ENCODE data around the gene CFAP100. TPM values are rescaled to one million over a fixed set of nuclear protein-coding genes. Genes with fewer than 3 reads are reported as not detected.

CFAP100 gene
- total and polyA plus RNA-seq, 9 of the 15 experiments (the other 6 are each of a cell fraction or from before 2014, with no cell fraction given), result not detected

DNA sequence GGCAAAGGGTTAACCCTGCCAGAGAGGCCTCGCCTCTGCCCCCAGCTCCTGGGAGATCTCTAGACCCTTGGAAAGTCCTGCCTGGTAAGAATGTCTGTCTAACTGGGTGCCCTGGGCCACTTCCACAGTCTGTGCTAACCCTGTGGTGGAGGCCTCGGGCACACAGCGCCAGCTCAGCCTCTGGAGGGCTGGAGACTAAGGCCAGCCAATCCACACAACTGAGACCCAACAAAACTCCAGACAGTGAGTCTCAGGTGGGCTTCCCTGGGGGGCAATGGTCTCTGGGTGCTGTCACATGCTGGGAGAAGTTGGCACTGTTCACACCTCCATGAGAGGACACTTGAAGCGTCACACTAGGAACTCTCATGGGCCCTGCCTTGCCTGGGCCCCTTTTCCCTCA, 61.5 kb downstream of the CFAP100 start:
- peaks cover 67% of the 10 kb centered on the region for H3K36me3 ChIP-seq (ENCODE audit: control insufficient read depth, insufficient read depth, low read length)
- no peaks in the 10 kb centered on the region; a peak in 1 of 5 replicates for H3K27me3 ChIP-seq (ENCODE audit: control insufficient read depth in 2 of 2, insufficient read depth in 2 of 2, low read length in 2 of 2)
- H3K79me2 ChIP-seq (ENCODE audit: control insufficient read depth, insufficient read depth, low read length), result no peaks in the 10 kb centered on the region; the same call in 2 of the 3 replicates
- no peaks in the 10 kb centered on the region for H3K9me3 ChIP-seq (replicated peaks; ENCODE audit: control insufficient read depth, insufficient read depth, low read depth, low read length)
- BruUV-seq (replicated peaks), result no TSS peak
- H3K9me1 ChIP-seq (ENCODE audit: control insufficient read depth, insufficient read depth, low read length), result no peaks in the 10 kb centered on the region
- in situ Hi-C loops (cut with MboI), result no loop called here
- no peak for FAIRE-seq
- no peak for DNase-seq (ENCODE audit: extremely low read depth in 1 of 4, low spot score in 3 of 4)
- H3K9ac ChIP-seq (ENCODE audit: insufficient read depth in 1 of 2, low read depth in 2 of 2, low read length in 2 of 2), result no peak overlapping the region
- intact Hi-C loops (cut with micrococcal nuclease), result no loop called here
- H3K4me3 ChIP-seq, result no peak overlapping the region
- WGBS (ENCODE audit: insufficient coverage, low coverage, missing lambda C conversion rate), result 65% methylated on average over 4 of the region's 4 CpGs
- no peak overlapping the region for H2AFZ ChIP-seq (ENCODE audit: low read depth, low read length)
- H3K27ac ChIP-seq (ENCODE audit: extremely low read depth, low read depth, low read length), result no peak overlapping the region
- ChIA-PET POLR2A (interaction anchor here (0.6 to 0.8 kb wide), 2 partner anchors 12 to 22 kb away, joined by 3 to 4 read pairs; no protein-coding TSS in a partner anchor), CTCF (ENCODE audit: low intra/inter-chr PET ratio) (no interaction called here)
- H4K20me1 ChIP-seq (replicated peaks; ENCODE audit: control insufficient read depth, insufficient read depth, low read length), result no peaks in the 10 kb centered on the region
- no peaks in the 10 kb centered on the region for H3K4me1 ChIP-seq (replicated peaks in 1 of 2; ENCODE audit: control insufficient read depth in 2 of 2, insufficient read depth in 2 of 2, low read length in 2 of 2)
- ATAC-seq, result no peak
- H3K4me2 ChIP-seq (ENCODE audit: insufficient read depth, low read length), result no peak overlapping the region
- no peak for TF ChIP-seq BMI1 (IDR thresholded peaks at IDR 0.05; ENCODE audit: low read length)
- TF ChIP-seq HDGF (IDR thresholded peaks at IDR 0.05), result no peak
- TF ChIP-seq, protein P1, sequence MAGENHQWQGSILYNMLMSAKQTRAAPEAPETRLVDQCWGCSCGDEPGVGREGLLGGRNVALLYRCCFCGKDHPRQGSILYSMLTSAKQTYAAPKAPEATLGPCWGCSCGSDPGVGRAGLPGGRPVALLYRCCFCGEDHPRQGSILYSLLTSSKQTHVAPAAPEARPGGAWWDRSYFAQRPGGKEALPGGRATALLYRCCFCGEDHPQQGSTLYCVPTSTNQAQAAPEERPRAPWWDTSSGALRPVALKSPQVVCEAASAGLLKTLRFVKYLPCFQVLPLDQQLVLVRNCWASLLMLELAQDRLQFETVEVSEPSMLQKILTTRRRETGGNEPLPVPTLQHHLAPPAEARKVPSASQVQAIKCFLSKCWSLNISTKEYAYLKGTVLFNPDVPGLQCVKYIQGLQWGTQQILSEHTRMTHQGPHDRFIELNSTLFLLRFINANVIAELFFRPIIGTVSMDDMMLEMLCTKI (IDR thresholded peaks at IDR 0.05; ENCODE audit: partially characterized antibody), result no peak
- TF ChIP-seq HIVEP1 (CRISPR knock-in tag; IDR thresholded peaks at IDR 0.05), result no peak
- no peak for TF ChIP-seq ZNF175 (CRISPR knock-in tag; IDR thresholded peaks at IDR 0.05; ENCODE audit: low read depth)
- TF ChIP-seq, protein P2, sequence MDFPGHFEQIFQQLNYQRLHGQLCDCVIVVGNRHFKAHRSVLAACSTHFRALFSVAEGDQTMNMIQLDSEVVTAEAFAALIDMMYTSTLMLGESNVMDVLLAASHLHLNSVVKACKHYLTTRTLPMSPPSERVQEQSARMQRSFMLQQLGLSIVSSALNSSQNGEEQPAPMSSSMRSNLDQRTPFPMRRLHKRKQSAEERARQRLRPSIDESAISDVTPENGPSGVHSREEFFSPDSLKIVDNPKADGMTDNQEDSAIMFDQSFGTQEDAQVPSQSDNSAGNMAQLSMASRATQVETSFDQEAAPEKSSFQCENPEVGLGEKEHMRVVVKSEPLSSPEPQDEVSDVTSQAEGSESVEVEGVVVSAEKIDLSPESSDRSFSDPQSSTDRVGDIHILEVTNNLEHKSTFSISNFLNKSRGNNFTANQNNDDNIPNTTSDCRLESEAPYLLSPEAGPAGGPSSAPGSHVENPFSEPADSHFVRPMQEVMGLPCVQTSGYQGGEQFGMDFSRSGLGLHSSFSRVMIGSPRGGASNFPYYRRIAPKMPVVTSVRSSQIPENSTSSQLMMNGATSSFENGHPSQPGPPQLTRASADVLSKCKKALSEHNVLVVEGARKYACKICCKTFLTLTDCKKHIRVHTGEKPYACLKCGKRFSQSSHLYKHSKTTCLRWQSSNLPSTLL (IDR thresholded peaks at IDR 0.05), result no peak
- TF ChIP-seq CTBP1 (IDR thresholded peaks at IDR 0.05; ENCODE audit: borderline replicate concordance), result no peak
- TF ChIP-seq FIP1L1 (IDR thresholded peaks at IDR 0.05; ENCODE audit: low read depth, low read length, poor library complexity, severe bottlenecking), result no peak
- TF ChIP-seq, protein P3, sequence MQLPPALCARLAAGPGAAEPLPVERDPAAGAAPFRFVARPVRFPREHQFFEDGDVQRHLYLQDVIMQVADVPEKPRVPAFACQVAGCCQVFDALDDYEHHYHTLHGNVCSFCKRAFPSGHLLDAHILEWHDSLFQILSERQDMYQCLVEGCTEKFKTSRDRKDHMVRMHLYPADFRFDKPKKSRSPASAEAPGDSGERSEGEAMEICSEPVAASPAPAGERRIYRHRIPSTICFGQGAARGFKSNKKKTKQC (CRISPR knock-in tag; IDR thresholded peaks at IDR 0.05), result no peak
- no peak for TF ChIP-seq ZNF253 (CRISPR knock-in tag; conservative IDR thresholded peaks at IDR 0.05)
- TF ChIP-seq, protein P4, sequence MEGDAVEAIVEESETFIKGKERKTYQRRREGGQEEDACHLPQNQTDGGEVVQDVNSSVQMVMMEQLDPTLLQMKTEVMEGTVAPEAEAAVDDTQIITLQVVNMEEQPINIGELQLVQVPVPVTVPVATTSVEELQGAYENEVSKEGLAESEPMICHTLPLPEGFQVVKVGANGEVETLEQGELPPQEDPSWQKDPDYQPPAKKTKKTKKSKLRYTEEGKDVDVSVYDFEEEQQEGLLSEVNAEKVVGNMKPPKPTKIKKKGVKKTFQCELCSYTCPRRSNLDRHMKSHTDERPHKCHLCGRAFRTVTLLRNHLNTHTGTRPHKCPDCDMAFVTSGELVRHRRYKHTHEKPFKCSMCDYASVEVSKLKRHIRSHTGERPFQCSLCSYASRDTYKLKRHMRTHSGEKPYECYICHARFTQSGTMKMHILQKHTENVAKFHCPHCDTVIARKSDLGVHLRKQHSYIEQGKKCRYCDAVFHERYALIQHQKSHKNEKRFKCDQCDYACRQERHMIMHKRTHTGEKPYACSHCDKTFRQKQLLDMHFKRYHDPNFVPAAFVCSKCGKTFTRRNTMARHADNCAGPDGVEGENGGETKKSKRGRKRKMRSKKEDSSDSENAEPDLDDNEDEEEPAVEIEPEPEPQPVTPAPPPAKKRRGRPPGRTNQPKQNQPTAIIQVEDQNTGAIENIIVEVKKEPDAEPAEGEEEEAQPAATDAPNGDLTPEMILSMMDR (IDR thresholded peaks at IDR 0.05 in 2 of 3, conservative IDR thresholded peaks at IDR 0.05 in 1 of 3; ENCODE audit: insufficient read depth in 2 of 3, low read depth in 1 of 3, low read length in 3 of 3), result no peak
- TF ChIP-seq FOXK1 (CRISPR knock-in tag; IDR thresholded peaks at IDR 0.05; ENCODE audit: borderline replicate concordance), result no peak
- TF ChIP-seq, protein P5, sequence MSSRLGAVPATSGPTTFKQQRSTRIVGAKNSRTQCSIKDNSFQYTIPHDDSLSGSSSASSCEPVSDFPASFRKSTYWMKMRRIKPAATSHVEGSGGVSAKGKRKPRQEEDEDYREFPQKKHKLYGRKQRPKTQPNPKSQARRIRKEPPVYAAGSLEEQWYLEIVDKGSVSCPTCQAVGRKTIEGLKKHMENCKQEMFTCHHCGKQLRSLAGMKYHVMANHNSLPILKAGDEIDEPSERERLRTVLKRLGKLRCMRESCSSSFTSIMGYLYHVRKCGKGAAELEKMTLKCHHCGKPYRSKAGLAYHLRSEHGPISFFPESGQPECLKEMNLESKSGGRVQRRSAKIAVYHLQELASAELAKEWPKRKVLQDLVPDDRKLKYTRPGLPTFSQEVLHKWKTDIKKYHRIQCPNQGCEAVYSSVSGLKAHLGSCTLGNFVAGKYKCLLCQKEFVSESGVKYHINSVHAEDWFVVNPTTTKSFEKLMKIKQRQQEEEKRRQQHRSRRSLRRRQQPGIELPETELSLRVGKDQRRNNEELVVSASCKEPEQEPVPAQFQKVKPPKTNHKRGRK (tag; IDR thresholded peaks at IDR 0.05), result no peak
- no peak for TF ChIP-seq YBX1 (IDR thresholded peaks at IDR 0.05)
- TF ChIP-seq SIX5 (IDR thresholded peaks at IDR 0.05; ENCODE audit: borderline replicate concordance in 1 of 2, insufficient read depth in 1 of 2, low read depth in 1 of 2, low read length in 2 of 2), result no peak
- no peak for TF ChIP-seq CBFA2T2 (conservative IDR thresholded peaks at IDR 0.05)

Data from K562 (cell line).